H9 (cell line): Measurements from ENCODE around the gene STXBP1. TPM values are rescaled to one million over a fixed set of nuclear protein-coding genes. Genes with fewer than 3 reads are reported as not detected.

Experiments used
- DNase-seq: peaks from one replicate; pipeline ENCODE4 v3.0.0-alpha.2; 2017
- H2AFZ ChIP-seq: one replicate; pipeline ENCODE4 v1.6.1; 2013; ENCODE audit warnings: mild to moderate bottlenecking, low read length, control low read depth, moderate library complexity
- H2AK5ac ChIP-seq: 2 replicates; pipeline ENCODE4 v1.6.1; 2013; ENCODE audit warnings: low read length, control low read depth, mixed read lengths; ENCODE audit not compliant: insufficient read length
- H2BK120ac ChIP-seq: one replicate; pipeline ENCODE4 v1.6.1; 2013; ENCODE audit warnings: low read depth, mild to moderate bottlenecking, low read length, control low read depth, inconsistent platforms; ENCODE audit not compliant: poor library complexity, severe bottlenecking
- H2BK12ac ChIP-seq: 2 replicates; pipeline ENCODE4 v1.6.1; 2013; ENCODE audit warnings: low read length, control low read depth, mixed read lengths, low read depth; ENCODE audit not compliant: insufficient read length
- H2BK15ac ChIP-seq: 2 replicates; pipeline ENCODE4 v1.6.1; 2013; ENCODE audit warnings: low read depth, low read length, control low read depth
- H2BK20ac ChIP-seq: one replicate; pipeline ENCODE4 v1.6.1; 2013; ENCODE audit warnings: low read depth, mild to moderate bottlenecking, low read length, control low read depth, inconsistent platforms; ENCODE audit not compliant: poor library complexity, severe bottlenecking
- H2BK5ac ChIP-seq: 2 replicates; pipeline ENCODE4 v1.6.1; 2013; ENCODE audit warnings: low read length, control low read depth, mixed read lengths; ENCODE audit not compliant: insufficient read length
- H3K14ac ChIP-seq: 2 replicates; pipeline ENCODE4 v1.6.1; 2013; ENCODE audit warnings: low read length, control low read depth; ENCODE audit not compliant: insufficient read depth
- H3K18ac ChIP-seq: 2 replicates; pipeline ENCODE4 v1.6.1; 2013; ENCODE audit warnings: low read depth, mild to moderate bottlenecking, mixed read lengths, low read length, control low read depth; ENCODE audit not compliant: insufficient read length
- H3K23ac ChIP-seq: 2 replicates; pipeline ENCODE4 v1.6.1; 2013; ENCODE audit warnings: low read length, control low read depth, mixed read lengths, low read depth; ENCODE audit not compliant: insufficient read length
- H3K23me2 ChIP-seq: 2 replicates; pipeline ENCODE4 v1.6.1; 2013; ENCODE audit warnings: low read depth, mild to moderate bottlenecking, mixed read lengths, low read length, control low read depth; ENCODE audit not compliant: insufficient read length, poor library complexity, severe bottlenecking
- H3K27ac ChIP-seq: 2 replicates; pipeline ENCODE4 v1.5.1; 2013; ENCODE audit warnings: low read length, control low read depth, mixed read lengths, low read depth; ENCODE audit not compliant: insufficient read length
- H3K27me3 ChIP-seq: 2 replicates; pipeline ENCODE4 v1.6.1; 2013; ENCODE audit warnings: low read length, control low read depth, inconsistent platforms; ENCODE audit not compliant: insufficient read depth
- H3K4ac ChIP-seq: 2 replicates; pipeline ENCODE4 v1.6.1; 2013; ENCODE audit warnings: low read depth, mild to moderate bottlenecking, control low read depth, inconsistent platforms, low read length, moderate library complexity
- H3K4me1 ChIP-seq: 2 replicates; pipeline ENCODE4 v1.6.1; 2013; ENCODE audit warnings: low read length, control low read depth, inconsistent platforms; ENCODE audit not compliant: insufficient read depth
- H3K4me2 ChIP-seq: 2 replicates; pipeline ENCODE4 v1.6.1; 2013; ENCODE audit warnings: low read length, control low read depth, mixed read lengths; ENCODE audit not compliant: insufficient read length, insufficient read depth
- H3K56ac ChIP-seq: 2 replicates; pipeline ENCODE4 v1.6.1; 2013; ENCODE audit warnings: low read depth, mild to moderate bottlenecking, mixed read lengths, low read length, control low read depth; ENCODE audit not compliant: insufficient read length
- H3K79me1 ChIP-seq: 2 replicates; pipeline ENCODE4 v1.6.1; 2013; ENCODE audit warnings: low read depth, mild to moderate bottlenecking, moderate library complexity, low read length, control low read depth, inconsistent platforms; ENCODE audit not compliant: insufficient read depth, poor library complexity, severe bottlenecking
- H3K79me2 ChIP-seq: 2 replicates; pipeline ENCODE4 v1.6.1; 2013; ENCODE audit warnings: low read length, control low read depth, inconsistent platforms; ENCODE audit not compliant: insufficient read depth
- H3K9ac ChIP-seq: 2 replicates; pipeline ENCODE4 v1.6.1; 2013; ENCODE audit warnings: low read length, control low read depth, mixed read lengths; ENCODE audit not compliant: insufficient read length; ENCODE audit errors: extremely low read depth
- H3K9me3 ChIP-seq: one replicate; pipeline ENCODE4 v1.6.1; 2013; ENCODE audit warnings: low read depth, low read length, inconsistent platforms; ENCODE audit not compliant: control insufficient read depth
- H3T11ph ChIP-seq: one replicate; pipeline ENCODE4 v1.6.1; 2013; ENCODE audit warnings: mild to moderate bottlenecking, low read length, control low read depth, inconsistent platforms
- H4K20me1 ChIP-seq: one replicate; pipeline ENCODE4 v1.6.1; 2013; ENCODE audit not compliant: control insufficient read depth, insufficient read length, insufficient read depth
- H4K5ac ChIP-seq: 2 replicates; pipeline ENCODE4 v1.6.1; 2013; ENCODE audit warnings: low read depth, mild to moderate bottlenecking, mixed read lengths, low read length, control low read depth; ENCODE audit not compliant: insufficient read length
- H4K8ac ChIP-seq: replicated peaks from 2 replicates; pipeline ENCODE4 v1.6.1; 2013; ENCODE audit warnings: low read length, control low read depth, mixed read lengths, low read depth; ENCODE audit not compliant: insufficient read length
- H4K91ac ChIP-seq: 2 replicates; pipeline ENCODE4 v1.6.1; 2013; ENCODE audit warnings: low read depth, mild to moderate bottlenecking, moderate library complexity, mixed read lengths, low read length, control low read depth; ENCODE audit not compliant: insufficient read length
- H3K27ac Mint-ChIP-seq, 3 experiments: 2 replicates in 2 of 3; 3 replicates in 1 of 3; pipeline ENCODE4 v1.8.0; 2020 to 2021; ENCODE audit warnings: mixed read lengths in 3 of 3, mild to moderate bottlenecking in 1 of 3, moderate library complexity in 1 of 3
- H3K27me3 Mint-ChIP-seq: 2 replicates; pipeline ENCODE4 v1.8.0; 2021; ENCODE audit warnings: low read depth, mild to moderate bottlenecking, moderate library complexity, mixed read lengths
- H3K36me3 Mint-ChIP-seq, 3 experiments: 2 replicates in 2 of 3; 3 replicates in 1 of 3; pipeline ENCODE4 v1.8.0; 2020 to 2021; ENCODE audit warnings: low read depth in 3 of 3, mixed read lengths in 3 of 3; ENCODE audit not compliant: insufficient read depth in 1 of 3
- H3K4me1 Mint-ChIP-seq, 2 experiments: 2 replicates each; pipeline ENCODE4 v1.8.0; 2020; ENCODE audit warnings: mixed read lengths in 2 of 2
- H3K4me3 Mint-ChIP-seq, 2 experiments: 2 replicates in 1 of 2; 3 replicates in 1 of 2; pipeline ENCODE4 v1.8.0; 2020 to 2021; ENCODE audit warnings: mild to moderate bottlenecking in 2 of 2, mixed read lengths in 2 of 2, moderate library complexity in 1 of 2
- H3K9me3 Mint-ChIP-seq, 2 experiments: 2 replicates in 1 of 2; 3 replicates in 1 of 2; pipeline ENCODE4 v1.8.0; 2020; ENCODE audit warnings: mild to moderate bottlenecking in 2 of 2, mixed read lengths in 2 of 2, moderate library complexity in 1 of 2
- CTCF ChIP-seq: fragments of 200-600 bp; sonication (generic); conservative IDR thresholded peaks from 3 replicates; pipeline ENCODE4 v1.8.0; 2021; ENCODE audit warnings: antibody characterized with exemption, mild to moderate bottlenecking
- WGBS: extraction: QIAGEN DNeasy Blood & Tissue Kit; methylation state at CpG from one replicate; pipeline ENCODE4 v1.1.7; 2013; ENCODE audit warnings: missing lambda C conversion rate, low lambda C conversion rate, mixed read lengths; ENCODE audit not compliant: insufficient read length; ENCODE audit errors: extremely low coverage; 5-methylcytosine and 5-hydroxymethylcytosine counted together
- total RNA-seq: library from RNA; stranded (reverse); gene quantifications from 2 replicates; pipeline ENCODE4 v1.2.1, GENCODE V29; 2021

STXBP1 gene
- total RNA-seq, 1 experiment from 2014 or later, result 22.3 TPM

GRCh38 chr9:127732444-127732843, 120.4 kb downstream of the STXBP1 start:
- Histone ChIP-seq H3K23ac (no peak overlapping the region), H4K91ac (no peak overlapping the region), H3K79me1 (no peaks in the 10 kb centered on the region), H3K4me2 (no peak overlapping the region), H4K20me1 (no peaks in the 10 kb centered on the region), H3K14ac (no peak overlapping the region), H3K56ac (no peak overlapping the region), H2BK15ac (no peak overlapping the region), H2BK12ac (no peak overlapping the region), H3T11ph (no peak overlapping the region), H3K18ac (no peak overlapping the region), H3K9me3 (no peaks in the 10 kb centered on the region), H2BK20ac (no peak overlapping the region), H3K9ac (no peak overlapping the region), H4K8ac (no peak overlapping the region), H3K23me2 (no peaks in the 10 kb centered on the region), H4K5ac (no peak overlapping the region), H3K79me2 (no peaks in the 10 kb centered on the region), H3K4ac (no peak overlapping the region), H3K27ac (no peak overlapping the region), H2AK5ac (no peak overlapping the region), H2AFZ (no peak overlapping the region), H2BK5ac (no peak overlapping the region), H3K4me1 (no peaks in the 10 kb centered on the region), H2BK120ac (no peak overlapping the region), H3K27me3 (no peaks in the 10 kb centered on the region)
- WGBS, result no CpG with 5 or more reads among the region's 21 CpGs
- H3K27ac Mint-ChIP-seq, result peak overlapping the region in 1 of 3 experiments; percentile 69; a peak in 1 of 7 replicates
- H3K4me3 Mint-ChIP-seq, result no peak overlapping the region
- peaks cover 8% of the 10 kb centered on the region; the same call in 1 of the 2 replicates for H3K27me3 Mint-ChIP-seq
- no peaks in the 10 kb centered on the region; a peak in 1 of 7 replicates for H3K36me3 Mint-ChIP-seq
- H3K4me1 Mint-ChIP-seq, result peaks cover 9 to 10% of the 10 kb centered on the region in 2 experiments
- no peak for DNase-seq
- H3K9me3 Mint-ChIP-seq, result no peaks in the 10 kb centered on the region
- TF ChIP-seq CTCF, result no peak
